ENCODE data around the gene TRPM3.
"Not testable (repeated sequence)": the region's sequence is repeated elsewhere in the genome, so short reads cannot be mapped to it uniquely, and the experiment has no call there.

Gene TRPM3

DNA sequence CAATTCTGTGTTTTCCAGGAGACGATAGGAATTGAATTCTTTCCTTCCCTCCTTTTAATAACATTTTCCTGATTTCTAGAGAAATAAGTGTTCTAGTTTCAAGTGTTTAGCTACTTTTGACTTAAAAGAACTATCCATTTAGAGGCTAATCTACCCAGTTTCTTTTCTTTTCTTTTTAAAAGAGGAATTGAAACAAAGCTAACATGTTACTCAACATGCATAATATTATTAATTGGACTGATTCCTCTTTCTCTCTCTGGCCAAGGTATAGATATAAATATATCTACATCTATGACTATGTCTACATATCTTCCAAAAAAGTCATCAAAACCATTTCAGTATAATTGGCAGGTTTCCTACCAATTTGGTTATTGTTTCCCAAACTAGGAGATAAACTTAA is 309.8 kb downstream of the TRPM3 start:
- no peak for DNase-seq

DNA sequence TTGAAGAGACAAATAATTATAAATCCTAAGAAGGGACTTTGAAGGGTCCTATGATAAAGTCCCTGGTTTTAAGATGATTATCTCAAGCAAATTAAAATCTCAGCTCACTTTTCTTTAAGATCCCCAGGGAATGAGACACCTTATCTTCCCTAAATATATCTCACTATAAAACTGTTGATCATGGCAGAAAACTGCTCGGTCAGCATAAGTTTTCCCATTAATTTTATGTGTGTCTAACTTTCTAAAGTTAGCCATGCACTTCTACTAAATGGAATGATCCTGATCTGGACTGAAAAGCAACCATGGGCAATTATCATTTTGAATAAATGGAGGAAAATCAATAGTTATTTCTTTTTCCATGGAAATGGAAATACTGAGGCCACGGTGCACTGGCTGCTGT is 314.5 kb downstream of the TRPM3 start:
- no peak for DNase-seq

DNA sequence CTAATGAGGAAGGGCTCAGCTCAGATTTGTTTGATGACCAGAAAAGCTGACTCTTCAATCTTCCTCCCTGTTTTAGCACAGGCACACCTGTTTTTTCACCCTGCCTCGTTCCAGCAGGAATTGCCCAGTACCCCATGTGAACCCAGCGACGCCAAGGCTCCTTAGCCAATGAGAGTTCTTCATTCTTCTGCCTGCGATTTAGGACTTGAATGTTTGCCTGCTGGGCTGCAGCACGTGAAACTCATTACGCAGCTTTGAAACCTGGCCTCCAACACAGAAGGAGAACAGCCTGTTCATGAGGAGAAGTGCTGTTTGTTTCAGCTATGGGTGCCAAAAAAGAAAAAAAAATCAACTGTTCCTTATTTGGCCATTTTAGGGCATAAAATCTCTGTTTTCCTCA is 315.5 kb downstream of the TRPM3 start:
- no peak for DNase-seq

DNA sequence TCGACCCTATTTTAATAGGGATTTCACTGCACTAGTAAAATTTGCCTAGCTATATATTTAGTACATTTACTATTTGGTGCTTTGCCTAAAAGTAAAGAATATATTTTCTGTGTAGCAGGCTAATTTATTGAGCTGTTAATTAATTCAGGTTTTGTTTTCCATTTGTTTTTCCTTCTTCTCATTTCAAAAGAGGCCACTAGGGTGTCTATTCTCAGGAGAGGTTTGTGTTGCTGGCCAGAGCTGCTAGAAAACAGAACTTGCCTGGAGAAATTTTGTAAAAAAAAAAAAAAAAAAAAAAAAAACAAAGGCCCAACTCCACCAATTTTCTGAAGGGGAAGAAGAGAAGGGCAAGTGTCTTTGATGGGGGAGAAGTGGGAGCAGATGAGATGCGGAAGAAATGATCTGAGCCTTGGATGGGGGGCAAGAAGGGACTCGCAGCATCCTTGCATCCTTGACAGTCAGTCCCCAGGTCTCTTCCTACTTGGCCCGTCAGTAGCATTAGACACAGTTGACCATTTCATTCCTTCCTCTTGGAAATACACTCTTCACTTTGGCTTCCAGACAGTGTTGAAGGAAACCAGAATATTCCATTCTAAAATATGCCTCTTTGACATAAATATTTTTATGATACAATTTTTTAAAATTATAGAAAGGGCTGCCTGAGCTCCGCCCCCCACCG is 318.5 kb downstream of the TRPM3 start:
- no peak for DNase-seq

DNA sequence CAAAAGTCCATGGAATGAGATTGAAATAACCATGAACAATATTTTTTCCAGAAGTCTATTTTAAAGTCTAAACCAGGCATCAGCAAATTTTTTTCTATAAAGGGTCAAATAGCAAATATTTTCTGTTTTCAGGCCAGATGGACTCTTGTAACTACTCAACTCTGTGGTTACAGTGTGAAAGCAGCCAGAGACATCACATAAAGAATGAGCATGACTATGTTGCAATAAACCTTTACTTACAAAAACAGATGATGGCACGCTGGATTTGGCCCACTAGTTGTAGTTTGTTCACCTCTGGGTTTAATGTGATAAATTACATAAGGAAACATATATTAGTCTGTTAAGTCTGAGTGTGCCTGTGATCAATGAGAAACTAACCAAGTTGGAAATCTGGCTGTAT is 319.2 kb downstream of the TRPM3 start:
- no peak for DNase-seq

DNA sequence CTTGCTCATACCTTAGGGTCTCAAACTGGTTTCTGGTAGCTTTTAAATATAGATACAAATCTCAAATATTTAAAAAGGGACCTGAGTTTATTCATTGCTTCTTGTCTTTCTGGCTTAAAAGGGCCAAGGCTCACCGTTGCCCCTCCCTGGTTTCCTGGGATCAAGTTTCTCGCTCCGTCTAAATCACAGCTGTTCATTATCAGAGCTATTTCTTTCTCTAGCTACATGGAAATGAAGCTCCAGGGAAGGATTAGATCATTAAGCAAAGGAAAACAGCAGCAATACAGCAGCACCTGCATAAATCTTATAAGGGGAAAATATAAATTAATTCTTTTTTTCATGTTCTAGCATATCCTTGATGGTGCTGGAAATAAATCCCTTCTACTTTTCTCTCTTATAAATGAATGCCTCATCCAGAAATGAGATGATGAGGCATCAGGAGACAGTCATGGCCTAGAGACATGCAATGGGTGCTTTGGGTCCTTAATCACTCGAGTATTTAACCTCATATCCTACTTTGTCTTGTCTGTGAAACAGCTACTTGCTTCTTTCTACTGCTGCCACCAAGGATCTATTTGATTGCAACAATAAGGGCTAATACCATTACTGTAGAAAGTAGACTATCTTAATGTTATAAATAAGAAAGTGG is 320.1 kb downstream of the TRPM3 start:
- no peak for DNase-seq

DNA sequence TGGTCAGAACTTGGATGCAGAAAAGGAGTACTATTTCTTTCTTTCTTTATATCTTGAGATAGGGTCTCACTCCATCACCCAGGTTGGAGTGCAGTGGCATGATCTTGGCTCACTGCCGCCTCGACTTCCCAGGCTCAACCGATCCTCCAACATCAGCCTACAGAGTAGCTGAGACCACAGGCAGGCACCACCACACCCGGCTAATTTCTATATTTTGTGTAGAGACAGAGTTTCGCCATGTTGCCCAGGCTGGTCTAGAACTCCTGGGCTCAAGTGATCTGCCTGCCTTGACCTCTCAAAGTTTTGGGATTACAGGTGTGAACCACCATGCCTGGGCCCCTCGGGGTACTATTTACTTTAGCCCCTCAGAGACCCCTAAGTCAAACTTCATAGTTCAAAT is 323.4 kb downstream of the TRPM3 start:
- DNase-seq: no peak

DNA sequence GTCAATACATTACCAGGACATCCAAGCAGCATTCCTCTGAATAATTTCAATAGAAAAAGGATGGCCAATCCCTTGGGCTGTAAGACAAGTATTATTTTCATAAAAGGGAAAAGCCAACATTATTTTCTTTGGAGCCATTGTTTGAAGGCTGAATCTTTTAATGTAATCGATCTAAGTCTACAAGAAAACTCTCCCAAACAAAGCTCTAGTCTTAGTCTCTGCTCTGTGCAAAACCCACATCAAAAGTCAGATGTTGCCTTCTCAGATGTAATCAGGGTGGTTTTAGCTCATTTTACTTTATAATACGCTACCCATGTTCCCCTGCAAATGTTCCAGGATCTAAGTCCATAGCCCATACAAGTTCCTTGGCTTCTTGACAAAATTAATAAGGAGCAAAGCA is 325.6 kb downstream of the TRPM3 start:
- DNase-seq: no peak

DNA sequence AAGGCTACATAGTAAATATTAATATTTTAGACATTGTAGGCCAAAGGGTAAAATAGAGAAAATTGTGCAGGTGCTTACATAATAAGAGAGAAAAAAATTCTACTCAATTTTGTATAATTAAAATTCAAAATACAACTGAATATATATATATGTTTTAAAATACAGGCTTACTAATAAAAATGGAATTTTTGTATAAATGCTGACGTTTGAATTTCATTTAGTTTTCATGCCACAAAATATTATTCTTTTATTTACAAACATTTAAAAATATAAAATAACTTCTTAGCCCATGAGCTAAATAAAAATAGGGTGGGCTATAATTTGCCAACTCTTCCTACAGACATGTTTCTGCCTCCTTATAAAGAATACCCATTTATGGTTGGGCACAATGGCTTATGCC is 328.6 kb downstream of the TRPM3 start:
- DNase-seq: no peak

DNA sequence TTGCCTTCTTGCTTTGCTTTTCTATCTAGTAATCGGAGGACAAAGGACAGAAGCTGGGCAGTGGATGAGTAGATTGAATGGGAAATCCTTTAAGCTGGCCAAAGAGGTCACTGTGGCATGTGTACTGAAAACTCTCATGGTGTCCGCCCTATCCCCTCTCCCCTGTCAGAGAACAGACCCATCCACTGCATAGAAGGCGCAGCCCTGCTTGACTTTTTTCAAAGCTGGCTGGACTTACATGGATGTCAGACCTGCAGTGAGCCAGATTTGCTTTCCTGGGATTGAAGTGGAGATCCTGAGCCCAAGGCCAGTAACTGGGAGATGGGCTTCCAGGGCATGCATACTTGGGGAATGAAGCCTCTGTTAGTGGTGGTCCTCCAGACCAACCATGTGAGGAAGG is 329.5 kb downstream of the TRPM3 start:
- DNase-seq: no peak

DNA sequence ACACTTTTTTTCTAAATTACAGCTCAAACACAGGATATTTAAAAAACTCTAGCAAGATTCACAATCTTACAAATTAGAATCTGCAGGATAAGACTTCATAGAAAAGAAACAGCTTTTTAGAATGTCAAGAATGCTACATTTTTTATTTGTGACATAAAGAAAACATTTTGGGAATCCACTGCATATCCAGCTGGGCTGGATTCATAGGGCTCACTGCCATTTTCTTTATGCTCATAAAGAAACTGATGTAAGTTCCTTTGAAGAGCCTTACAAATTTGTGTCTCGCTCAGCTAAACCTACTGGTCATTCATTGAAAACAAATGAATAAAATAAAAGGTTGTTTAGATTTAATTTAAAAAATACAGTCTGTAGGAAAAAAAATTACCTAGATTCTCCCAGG is 332.3 kb downstream of the TRPM3 start:
- DNase-seq: no peak

DNA sequence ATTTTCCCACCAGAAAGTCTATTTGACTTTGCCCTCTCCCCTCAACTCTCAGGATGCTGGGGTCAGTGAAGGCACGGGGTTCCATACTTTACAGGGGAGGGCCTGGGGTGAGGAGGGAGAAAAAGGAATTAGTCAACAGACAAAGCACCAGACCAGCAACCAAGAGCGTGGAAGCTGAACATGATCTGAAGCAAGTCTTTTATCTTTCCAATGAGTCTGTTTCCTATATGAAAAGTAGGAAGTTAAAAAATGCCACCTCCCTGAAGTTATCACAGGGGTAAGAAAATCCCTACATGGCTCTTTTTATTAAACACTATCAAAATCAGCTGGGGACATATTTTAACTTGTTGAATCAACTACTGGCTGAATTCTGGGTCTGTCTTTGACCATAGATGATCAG is 337.0 kb downstream of the TRPM3 start:
- DNase-seq: no peak

DNA sequence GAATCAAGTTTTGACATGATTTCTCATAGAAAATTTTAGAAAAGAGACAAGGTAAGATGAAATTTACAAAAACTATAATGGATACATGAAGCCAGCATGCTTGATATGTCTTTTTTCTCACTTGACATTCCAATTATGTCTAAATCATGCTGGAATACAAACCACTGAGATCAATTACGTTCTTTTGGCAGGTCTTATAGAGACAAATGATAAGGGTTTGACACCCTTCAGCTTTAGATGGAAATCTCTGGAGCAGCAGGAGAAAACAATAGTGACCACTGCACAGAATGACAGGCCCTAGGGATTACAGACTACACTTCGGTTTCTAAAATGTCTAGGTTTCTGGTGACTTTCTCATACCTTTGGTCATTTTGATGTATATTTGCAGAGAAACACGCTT is 342.9 kb downstream of the TRPM3 start:
- no peak for DNase-seq

DNA sequence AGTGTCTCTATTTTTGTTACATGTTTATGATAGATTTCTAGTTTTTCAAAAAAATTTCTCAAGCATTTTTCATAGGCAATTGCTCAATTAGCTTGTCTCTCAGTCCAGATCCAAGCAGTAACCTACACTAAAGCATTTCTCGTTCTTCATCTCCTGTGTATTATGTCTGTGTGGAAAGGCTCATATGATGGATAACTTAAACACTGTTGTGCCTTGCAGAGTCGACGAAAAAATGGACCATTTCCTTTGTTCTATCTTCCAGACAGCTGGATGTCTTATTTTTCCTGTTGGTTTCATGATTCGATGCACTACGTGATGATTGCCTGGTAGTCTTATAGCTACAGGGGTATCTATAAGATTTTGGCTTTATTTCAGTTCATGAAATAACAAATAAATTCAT is 347.8 kb downstream of the TRPM3 start:
- DNase-seq: no peak

DNA sequence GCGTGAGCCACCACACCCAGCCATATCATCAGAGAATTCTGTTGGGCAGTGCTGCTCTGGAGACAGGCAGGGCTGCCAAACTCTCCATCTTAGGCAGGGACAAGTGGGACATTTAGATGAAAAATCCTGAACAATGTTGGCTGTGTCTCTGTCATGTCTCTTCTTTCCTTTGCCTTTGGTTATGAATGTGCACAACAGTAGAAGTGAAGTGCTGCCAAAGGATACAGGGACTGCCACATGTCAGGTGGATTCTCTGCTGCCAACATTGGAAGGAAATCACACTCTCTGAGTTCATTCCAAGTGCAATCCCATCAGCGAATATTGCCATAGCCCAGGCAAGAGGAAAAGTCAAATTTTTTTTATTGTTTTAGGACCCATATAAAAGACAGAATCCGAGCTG is 348.8 kb downstream of the TRPM3 start:
- DNase-seq: no peak

DNA sequence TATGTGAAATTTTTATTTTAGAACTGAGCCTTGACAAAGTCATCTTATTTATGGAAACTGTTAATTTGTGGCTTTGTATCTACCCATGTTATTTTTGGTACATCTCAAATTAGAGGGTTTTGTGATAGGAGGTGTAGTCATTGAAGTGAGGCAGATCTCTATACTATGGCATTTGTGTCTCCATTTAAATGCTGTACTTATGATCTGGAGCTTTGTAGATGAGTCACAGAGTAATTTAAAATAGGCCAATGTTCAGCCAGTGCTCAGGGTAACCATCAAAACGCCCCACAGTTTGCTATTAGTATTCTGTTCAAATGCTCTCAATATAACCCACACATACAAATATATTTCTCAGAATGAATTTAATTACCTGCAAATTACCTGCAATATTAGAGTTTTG is 355.5 kb downstream of the TRPM3 start:
- no peak for DNase-seq

DNA sequence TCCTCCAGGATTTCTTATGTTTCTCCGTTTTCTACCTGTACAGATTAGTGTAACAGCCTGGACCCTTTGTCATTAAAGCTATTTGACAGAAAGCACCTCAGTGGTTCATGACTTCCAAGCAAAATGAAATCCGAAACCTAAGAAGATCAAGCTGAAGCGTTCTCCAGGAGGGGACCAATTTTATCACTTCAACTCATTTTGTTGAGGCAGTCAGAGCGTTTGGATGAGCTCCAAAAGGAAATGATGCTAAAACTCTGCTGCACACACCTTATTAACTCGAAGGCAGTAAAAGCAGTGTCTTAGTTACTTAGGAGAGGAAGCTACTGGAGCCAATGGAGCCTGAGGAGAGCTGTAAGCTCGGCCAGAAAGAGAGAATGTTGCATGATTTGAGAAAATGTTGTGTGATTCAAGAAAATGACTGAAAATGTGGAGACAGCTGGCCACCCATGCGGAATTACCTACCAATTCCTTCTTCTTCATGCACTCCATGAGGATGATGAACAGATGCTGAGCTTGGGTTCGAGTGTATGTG is 360.2 kb downstream of the TRPM3 start:
- DNase-seq: no peak

DNA sequence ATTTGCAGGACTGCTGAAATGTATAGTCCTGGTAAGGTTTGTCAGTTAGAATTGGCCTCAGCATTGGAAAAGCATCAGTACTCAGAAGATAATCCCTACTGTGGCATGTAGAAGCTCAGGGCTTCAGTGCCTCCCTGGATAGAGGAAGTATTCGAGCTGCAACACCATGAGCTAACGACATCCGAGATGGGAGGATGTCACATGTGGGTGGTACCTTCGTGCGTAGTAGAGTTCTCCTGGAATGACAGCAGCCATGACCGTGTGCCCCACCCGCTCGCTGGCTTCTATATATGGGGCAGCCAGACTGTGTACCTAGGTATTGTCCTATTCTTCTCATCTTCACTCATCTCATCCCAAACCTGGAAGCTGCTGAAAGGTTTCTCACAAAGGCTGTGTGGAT is 361.2 kb downstream of the TRPM3 start:
- no peak for DNase-seq

DNA sequence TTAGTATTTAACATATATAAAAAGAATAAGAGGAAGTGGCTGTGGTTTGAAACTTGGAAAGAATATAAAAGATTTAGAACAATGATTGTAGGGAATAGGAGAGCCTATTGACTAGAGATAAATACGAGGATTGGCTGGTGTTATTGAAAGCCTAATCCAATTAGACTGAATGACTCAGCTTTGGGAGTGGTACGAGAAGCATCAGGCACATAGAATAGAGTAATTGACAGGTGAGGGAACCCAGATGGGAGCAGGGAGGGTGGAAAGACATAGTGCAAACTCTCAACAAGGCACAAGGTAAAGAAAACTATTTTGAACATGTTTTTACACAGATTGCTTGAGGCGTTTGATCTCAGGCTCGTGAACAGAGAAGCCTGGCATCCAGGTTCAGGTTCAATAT is 368.1 kb downstream of the TRPM3 start:
- DNase-seq: no peak

DNA sequence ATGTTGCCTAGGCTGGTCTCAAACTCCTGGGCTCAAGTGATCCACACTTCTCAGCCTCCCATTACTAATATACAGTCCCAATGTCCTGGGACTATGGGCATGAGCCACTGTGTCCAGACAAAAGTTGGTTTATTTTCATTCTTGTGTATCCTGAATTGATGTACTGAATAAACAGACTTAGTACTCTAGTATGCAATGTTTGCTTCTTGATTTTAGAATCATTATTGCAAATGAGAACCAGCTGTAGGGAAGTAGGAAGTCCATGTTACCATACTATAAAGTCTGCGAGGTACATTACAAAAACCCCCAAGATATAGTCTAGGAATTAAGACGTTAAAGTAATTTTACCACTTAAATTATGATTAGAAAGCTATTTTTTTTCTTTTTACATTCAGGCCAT is 372.4 kb downstream of the TRPM3 start:
- no peak for DNase-seq

DNA sequence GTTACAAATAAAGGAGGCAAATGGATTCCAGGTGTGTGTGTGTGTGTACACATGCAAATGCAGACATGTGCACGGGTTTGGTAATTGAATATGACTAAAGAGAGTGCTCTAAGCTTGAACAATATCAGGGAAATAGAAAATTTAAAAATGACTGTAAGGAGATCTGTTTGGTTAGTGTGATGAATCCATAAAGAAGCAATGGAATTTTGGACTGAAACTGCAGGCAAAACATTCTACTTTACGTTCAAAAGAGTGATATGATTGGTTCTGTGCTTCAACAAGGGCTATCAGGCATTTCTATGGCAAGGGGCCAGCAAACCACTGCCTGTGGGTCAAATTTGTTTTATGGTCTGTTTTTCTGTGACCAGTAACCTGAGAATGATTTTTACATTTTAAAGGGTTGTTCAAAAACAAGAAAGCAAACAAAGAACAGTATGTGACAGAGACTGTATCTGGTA is 374.1 kb downstream of the TRPM3 start:
- no peak for DNase-seq

DNA sequence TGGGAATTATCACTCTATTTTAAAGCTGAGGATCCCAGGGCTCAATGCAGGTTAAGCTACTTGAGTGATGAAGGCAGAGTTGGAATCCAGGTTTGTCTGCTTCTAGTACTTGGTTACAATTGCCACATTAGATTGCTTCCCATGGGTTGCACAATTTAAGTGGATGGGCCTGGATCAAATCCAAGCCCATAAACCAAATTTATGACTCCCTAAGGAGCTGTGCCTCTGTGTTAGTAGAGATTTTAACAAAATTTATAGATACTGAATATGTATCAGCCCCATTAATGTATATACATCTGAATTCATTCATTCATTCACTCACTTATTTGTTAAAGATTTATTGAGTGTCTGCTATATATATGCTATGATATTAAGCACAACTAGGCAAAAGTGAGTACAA is 374.7 kb downstream of the TRPM3 start:
- no peak for DNase-seq

DNA sequence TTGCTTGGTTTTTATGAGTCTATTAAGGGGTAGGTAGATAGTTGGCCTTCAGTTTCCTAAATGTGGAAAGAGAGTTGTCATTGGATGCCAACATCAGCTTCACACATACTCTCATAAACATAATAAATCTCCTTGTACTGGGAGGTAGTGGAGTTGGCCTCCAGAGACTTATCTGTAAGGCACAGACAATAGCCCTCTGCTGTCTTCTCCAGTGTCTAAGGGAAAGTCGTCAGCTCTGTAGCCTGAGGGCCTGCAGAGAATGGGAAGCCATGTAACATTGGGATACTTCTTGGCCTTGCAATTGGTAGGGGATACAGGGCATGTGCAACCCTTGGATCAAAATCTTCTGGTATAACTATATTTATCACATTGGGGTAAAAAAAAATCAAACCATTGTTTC is 375.1 kb downstream of the TRPM3 start:
- no peak for DNase-seq

DNA sequence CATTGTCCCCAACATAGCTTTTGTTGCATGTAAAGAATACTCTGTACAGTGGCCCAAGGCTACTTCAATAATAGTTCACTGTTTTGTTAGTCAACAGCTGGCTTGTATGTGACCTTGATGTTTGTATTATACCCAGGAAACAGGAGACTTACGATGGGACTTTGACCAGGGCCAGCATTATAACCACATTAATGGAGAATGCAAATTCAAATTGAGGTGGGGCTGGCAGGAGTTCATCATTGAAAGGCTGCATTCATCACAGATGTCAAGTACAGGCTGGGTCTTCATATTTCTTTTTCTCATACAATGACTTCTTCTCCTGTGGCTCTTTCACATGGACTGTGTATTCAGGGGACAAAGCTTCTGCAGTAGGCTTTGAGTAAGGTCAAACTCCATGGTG is 396.6 kb downstream of the TRPM3 start:
- DNase-seq: not testable (repeated sequence)

DNA sequence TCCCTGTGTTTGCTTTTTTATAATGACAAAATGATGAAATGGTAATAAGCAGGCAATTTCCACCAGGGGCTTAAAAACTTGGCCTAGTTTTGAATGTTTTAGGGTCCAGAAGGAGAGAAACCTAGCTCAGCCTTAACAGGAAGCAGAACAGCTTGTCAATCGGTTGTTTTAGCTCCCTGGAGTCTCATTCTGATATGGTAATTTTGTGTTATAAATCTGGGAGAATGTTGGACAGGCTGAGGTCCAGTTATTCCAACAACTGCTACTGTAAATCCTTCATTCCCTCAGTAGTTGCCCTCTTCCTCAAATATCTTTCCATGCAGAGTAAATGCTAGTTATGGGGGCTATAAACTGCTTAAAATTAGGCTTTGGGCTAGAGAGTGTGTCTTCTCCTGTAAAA is 397.4 kb downstream of the TRPM3 start:
- DNase-seq: not testable (repeated sequence)
